Loucy (cell line): Measurements from ENCODE around the gene CFAP69.

Experiments
- EZH2phosphoT487 ChIP-seq: fragments of 200-600 bp; IDR thresholded peaks from 2 replicates; pipeline ENCODE4 v1.6.1; 2018; ENCODE audit warnings: antibody characterized with exemption, mild to moderate bottlenecking, moderate library complexity, borderline replicate concordance
- TF ChIP-seq, protein P1 (sequence below): fragments of 200-600 bp; sonication (generic); conservative IDR thresholded peaks from 2 replicates; pipeline ENCODE4 v1.5.1; 2014; ENCODE audit warnings: mild to moderate bottlenecking, antibody characterized with exemption, low read length

DNA sequence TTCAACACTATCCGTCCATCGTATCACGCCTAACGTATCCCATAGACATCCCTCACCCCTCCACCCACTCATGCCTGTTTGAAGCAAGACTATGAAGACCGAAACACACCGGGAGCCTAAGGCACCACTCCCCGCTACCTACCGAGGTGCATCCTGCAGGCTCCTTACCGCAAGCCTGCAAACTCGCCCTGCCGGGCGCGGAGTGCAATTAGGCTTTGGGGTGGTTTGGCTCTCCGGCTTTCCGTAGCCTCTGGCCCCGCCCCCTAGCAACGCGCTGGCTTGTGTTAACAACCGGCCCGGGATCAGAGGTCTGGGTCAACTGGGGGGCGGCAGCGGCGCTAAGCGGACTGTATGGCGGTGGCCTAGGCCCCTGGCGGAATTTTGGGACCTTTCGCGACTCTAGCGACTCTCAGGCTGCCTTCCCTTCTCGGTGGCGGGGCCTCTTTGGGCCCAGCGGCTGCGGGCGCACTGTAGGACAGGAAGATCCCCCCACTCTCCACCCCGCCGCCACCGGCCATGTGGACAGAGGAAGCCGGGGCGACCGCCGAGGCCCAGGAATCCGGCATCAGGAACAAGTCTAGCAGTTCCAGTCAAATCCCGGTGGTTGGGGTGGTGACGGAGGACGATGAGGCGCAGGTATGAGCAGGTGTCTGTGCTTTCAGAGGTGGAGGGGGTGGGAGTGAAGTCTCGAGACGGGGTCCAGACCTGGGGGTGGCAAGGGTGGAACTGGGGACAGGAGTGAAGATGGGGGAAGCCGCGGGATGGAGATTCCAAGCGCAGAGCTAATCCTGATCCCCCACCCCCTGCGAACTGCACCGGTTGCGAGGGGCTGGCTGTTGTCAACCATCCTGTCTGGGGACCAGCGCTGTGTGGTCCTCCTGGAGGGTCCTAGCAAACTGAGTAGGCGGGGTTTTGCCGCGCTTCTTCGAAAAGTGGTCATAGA, at the start of gene CFAP69:
- TF ChIP-seq, protein P1, sequence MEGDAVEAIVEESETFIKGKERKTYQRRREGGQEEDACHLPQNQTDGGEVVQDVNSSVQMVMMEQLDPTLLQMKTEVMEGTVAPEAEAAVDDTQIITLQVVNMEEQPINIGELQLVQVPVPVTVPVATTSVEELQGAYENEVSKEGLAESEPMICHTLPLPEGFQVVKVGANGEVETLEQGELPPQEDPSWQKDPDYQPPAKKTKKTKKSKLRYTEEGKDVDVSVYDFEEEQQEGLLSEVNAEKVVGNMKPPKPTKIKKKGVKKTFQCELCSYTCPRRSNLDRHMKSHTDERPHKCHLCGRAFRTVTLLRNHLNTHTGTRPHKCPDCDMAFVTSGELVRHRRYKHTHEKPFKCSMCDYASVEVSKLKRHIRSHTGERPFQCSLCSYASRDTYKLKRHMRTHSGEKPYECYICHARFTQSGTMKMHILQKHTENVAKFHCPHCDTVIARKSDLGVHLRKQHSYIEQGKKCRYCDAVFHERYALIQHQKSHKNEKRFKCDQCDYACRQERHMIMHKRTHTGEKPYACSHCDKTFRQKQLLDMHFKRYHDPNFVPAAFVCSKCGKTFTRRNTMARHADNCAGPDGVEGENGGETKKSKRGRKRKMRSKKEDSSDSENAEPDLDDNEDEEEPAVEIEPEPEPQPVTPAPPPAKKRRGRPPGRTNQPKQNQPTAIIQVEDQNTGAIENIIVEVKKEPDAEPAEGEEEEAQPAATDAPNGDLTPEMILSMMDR: no peak
- no peak for TF ChIP-seq EZH2phosphoT487
